Activated CD8-positive, alpha-beta T cell treated with anti-CD3 and anti-CD28 coated beads for 36 hours (primary cell): ENCODE results near the gene SYT3. TPM values are rescaled to one million over a fixed set of nuclear protein-coding genes. Genes with fewer than 3 reads are reported as not detected.

Experiments used
- ATAC-seq: fragments of 200-7000 bp; cut with Tn5 transposase; one replicate; pipeline ENCODE4 v1.10.0; 2021; ENCODE audit warnings: mild to moderate bottlenecking, moderate library complexity
- CTCF ChIA-PET: fragments of 350-600 bp; sonication (Branson Sonifier 250); formaldehyde crosslinking; loops from one replicate; lab custom pipeline; 2021; ENCODE audit warnings: antibody characterized with exemption; lab: Charles Lee
- POLR2A ChIA-PET: fragments of 350-600 bp; sonication (Branson Sonifier 250); formaldehyde crosslinking; loops from one replicate; lab custom pipeline; 2021; ENCODE audit warnings: antibody characterized with exemption; lab: Charles Lee
- DNase-seq: peaks from one replicate; pipeline ENCODE4 v3.0.0-alpha.2; 2020
- H3K27ac Mint-ChIP-seq: one replicate; pipeline ENCODE4 v1.8.0; 2021; ENCODE audit warnings: mild to moderate bottlenecking, mixed read lengths
- H3K27me3 Mint-ChIP-seq: one replicate; pipeline ENCODE4 v1.8.0; 2021; ENCODE audit warnings: mixed read lengths
- H3K36me3 Mint-ChIP-seq: one replicate; pipeline ENCODE4 v1.8.0; 2021; ENCODE audit warnings: low read depth, mixed read lengths
- H3K4me1 Mint-ChIP-seq: one replicate; pipeline ENCODE4 v1.8.0; 2021; ENCODE audit warnings: low read depth, mixed read lengths
- H3K4me3 Mint-ChIP-seq: one replicate; pipeline ENCODE4 v1.8.0; 2021; ENCODE audit warnings: mild to moderate bottlenecking, moderate library complexity, mixed read lengths
- H3K9me3 Mint-ChIP-seq: one replicate; pipeline ENCODE4 v1.8.0; 2021; ENCODE audit warnings: mixed read lengths
- CTCF ChIP-seq: fragments of 200-600 bp; IDR thresholded peaks from one replicate; pipeline ENCODE4 v1.8.0; 2022; ENCODE audit warnings: antibody characterized with exemption, mild to moderate bottlenecking
- intact Hi-C: fragments of 100-400 bp; cut with micrococcal nuclease; formaldehyde crosslinking; loops from one replicate; pipeline ENCODE4 v1.10.0; 2022
- total RNA-seq, 2 experiments: library from RNA; stranded (reverse); gene quantifications; one replicate each; pipeline ENCODE4 v1.2.3, GENCODE V29; 2021

SYT3 gene
- total RNA-seq, 2 experiments from 2014 or later, result not detected

DNA sequence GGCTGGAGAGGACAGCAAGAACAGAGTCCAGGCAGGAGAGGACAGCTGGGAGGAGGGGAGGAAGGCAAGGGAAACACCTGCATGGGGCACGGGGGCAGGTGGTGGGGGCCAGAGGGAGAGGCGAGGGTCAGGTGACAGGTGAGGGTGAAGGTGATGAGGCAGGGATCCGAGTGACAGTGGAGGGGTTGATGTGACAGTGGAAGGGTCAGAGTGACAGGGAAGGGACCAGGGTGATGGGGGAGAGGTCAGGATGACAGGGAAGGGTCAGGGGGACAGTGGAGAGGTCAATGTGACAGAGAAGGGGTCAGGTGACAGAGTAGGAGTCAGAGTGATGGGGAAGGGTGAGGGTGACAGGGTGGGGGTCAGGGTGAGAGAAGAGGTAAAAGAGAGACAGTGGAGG, 38.6 kb upstream of the SYT3 start:
- ChIA-PET POLR2A (no interaction called here), CTCF (no interaction called here)
- H3K27me3 Mint-ChIP-seq, result peaks cover 35% of the 10 kb centered on the region
- DNase-seq (no peak), ATAC-seq (no peak)
- H3K27ac Mint-ChIP-seq, result no peak overlapping the region
- H3K36me3 Mint-ChIP-seq, result no peaks in the 10 kb centered on the region
- H3K4me3 Mint-ChIP-seq, result no peak overlapping the region
- H3K9me3 Mint-ChIP-seq, result no peaks in the 10 kb centered on the region
- intact Hi-C loops, result no loop called here
- TF ChIP-seq CTCF, result no peak
- H3K4me1 Mint-ChIP-seq, result peaks cover 2% of the 10 kb centered on the region

- TF ChIP-seq CTCF, result no peak
- Mint-ChIP-seq H3K4me3 (no peak overlapping the region), H3K27me3 (peaks cover 42% of the 10 kb centered on the region), H3K4me1 (peaks cover 2% of the 10 kb centered on the region), H3K27ac (no peak overlapping the region), H3K9me3 (no peaks in the 10 kb centered on the region), H3K36me3 (no peaks in the 10 kb centered on the region)
- intact Hi-C loops, result no loop called here
- POLR2A ChIA-PET, result no interaction called here
- DNase-seq (no peak), ATAC-seq (no peak)
- CTCF ChIA-PET, result no interaction called here
Measured at GRCh38 chr19:50677636-50678035, 38.0 kb upstream of the SYT3 start.

- ChIA-PET POLR2A (no interaction called here), CTCF (no interaction called here)
- intact Hi-C loops, result no loop called here
- no peak for DNase-seq
- Mint-ChIP-seq H3K9me3 (no peaks in the 10 kb centered on the region), H3K4me1 (peaks cover 2% of the 10 kb centered on the region), H3K36me3 (no peaks in the 10 kb centered on the region), H3K4me3 (no peak overlapping the region), H3K27me3 (peaks cover 46% of the 10 kb centered on the region), H3K27ac (no peak overlapping the region)
- no peak for ATAC-seq
- TF ChIP-seq CTCF, result no peak
Measured at GRCh38 chr19:50676625-50677197, 37.0 kb upstream of the SYT3 start.

DNA sequence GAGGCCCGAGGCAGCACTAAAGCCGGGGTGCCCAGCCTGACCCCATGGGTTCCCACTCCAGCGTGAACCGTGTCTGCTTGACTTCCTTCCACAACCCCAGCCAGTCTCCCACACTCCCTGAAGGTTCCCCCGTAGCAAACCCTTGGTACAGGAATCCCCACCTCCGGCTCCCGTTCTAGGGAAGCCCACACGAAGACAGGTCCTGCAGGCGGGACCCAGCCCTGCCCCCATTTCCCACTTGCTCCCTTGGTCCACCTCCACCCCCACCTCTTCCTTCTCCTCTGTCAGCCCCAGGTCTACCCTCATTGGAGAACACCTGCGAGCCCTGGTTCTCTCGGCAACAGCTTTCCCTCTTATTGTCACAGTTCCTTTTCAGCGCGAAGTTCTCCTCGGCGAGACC, 33.4 kb upstream of the SYT3 start:
- no peaks in the 10 kb centered on the region for H3K4me1 Mint-ChIP-seq
- no peaks in the 10 kb centered on the region for H3K9me3 Mint-ChIP-seq
- no peak for ATAC-seq
- no peak for TF ChIP-seq CTCF
- H3K27ac Mint-ChIP-seq, result no peak overlapping the region
- no peak overlapping the region for H3K4me3 Mint-ChIP-seq
- H3K27me3 Mint-ChIP-seq, result peaks cover 45% of the 10 kb centered on the region
- intact Hi-C loops, result no loop called here
- POLR2A ChIA-PET, result interaction anchor here (1.0 kb wide), 1 partner anchor 123 kb away, joined by 3 read pairs; no protein-coding TSS in a partner anchor
- DNase-seq, result no peak
- CTCF ChIA-PET, result no interaction called here
- H3K36me3 Mint-ChIP-seq, result no peaks in the 10 kb centered on the region

DNA sequence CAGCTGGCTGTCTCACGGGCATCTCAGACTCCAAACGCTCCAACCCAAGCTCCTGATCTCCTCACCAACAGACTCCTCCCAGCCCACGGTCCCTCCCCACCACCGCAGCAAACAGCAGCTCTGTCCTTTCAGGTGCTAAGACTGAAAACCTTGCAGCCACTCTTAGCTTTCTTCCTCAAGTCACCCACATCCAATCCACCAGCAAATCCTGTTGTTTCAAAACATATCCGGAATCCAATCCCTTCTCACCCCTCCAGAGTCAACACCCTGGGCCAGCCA, 30.4 kb upstream of the SYT3 start:
- Mint-ChIP-seq H3K27me3 (peaks cover 40% of the 10 kb centered on the region), H3K36me3 (no peaks in the 10 kb centered on the region), H3K4me3 (no peak overlapping the region), H3K4me1 (no peaks in the 10 kb centered on the region), H3K9me3 (no peaks in the 10 kb centered on the region), H3K27ac (no peak overlapping the region)
- CTCF ChIA-PET, result interaction anchor here (0.6 to 2.2 kb wide), 15 partner anchors 10 to 313 kb away, joined by 3 to 6 read pairs (median 3); no protein-coding TSS in a partner anchor
- no peak for TF ChIP-seq CTCF
- ATAC-seq (no peak), DNase-seq (no peak)
- intact Hi-C loops, result no loop called here
- POLR2A ChIA-PET, result no interaction called here
